OCI-M1 (cell line): Measurements from ENCODE around the gene TSPAN2.

ENCODE experiments used
- DNase-seq: peaks from one replicate; lab custom pipeline; 2025; lab: John Stamatoyannopoulos, UW

The TSPAN2 gene

GRCh38 chr1:115113766-115114165 lies 24.5 kb upstream of the TSPAN2 start:
- no peak for DNase-seq

- DNase-seq, result peak; percentile 42
Observed at GRCh38 chr1:115112496-115113375, 23.4 kb upstream of the TSPAN2 start.

- DNase-seq, result peak; percentile 13
Observed at GRCh38 chr1:115107516-115108260, 18.4 kb upstream of the TSPAN2 start.

DNA sequence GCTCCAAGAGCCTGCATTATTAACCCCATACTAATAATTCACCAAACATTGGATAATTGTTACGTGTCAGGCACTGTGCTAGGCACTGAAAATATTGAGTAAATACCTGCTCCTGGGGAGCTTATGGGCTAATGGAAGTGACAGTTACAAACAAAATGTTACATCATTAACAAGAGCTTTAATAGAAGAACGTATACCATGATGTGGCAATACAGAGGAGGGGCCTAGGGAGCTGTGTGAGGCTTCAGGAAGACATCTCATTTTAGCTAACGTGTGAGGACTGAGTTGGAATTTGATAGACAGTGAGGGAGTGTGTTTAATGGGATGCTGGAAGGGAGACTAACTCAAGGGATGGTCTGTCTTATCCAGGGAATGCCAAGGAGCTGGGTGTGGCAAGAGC lies 16.5 kb upstream of the TSPAN2 start:
- no peak for DNase-seq

DNA sequence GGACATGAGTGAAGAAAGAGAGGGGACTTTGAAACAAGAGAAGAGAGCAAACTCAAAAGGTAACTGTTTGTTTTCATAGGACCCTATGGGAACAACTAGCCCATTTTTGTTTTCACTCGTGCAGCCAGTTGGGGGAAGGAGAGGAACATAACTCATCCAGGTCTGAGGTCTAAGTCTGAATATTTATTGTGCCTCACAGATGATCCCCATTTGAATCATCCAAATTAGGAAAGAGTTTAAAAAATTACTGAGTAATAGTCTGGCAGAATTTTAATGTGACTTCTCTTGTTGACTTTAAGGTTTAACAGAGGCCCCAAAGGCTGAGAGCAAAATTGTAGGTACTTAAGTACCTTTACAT lies 10.4 kb upstream of the TSPAN2 start:
- no peak for DNase-seq

DNA sequence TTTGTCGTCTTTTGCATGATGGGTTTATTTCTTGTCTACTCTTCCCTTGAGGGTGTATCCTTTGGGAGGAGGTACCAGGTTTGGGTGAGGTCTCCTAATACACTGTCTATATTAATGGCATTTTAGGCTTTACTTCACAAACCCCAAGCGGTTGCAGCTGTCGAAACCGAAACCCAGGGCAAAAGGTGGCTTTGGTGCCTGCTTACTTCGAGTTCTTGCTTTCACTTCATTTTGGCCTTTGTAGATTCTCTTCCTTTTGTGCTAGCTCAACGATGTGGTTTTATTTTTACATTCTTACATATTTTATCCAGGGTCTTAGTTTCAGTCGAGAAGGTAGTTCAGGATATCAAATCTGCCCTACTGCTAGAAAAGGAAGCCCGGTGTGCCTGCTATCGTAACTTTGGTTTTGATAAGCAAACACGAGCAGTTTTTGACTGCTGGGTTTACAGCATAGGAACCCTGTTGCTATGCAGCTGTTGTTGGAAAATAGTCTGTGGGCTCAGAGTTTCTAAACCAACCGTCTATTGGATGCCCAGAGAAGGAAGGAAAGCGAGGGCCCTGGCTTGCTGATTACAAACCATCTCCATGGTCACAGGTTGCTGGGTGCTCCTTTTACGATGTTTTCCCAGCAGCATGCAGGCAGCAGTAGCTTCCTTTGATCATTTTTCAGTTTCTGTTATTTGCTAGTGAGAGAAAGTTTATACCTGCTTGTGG lies 9.8 kb upstream of the TSPAN2 start:
- peak; percentile 62 for DNase-seq

DNA sequence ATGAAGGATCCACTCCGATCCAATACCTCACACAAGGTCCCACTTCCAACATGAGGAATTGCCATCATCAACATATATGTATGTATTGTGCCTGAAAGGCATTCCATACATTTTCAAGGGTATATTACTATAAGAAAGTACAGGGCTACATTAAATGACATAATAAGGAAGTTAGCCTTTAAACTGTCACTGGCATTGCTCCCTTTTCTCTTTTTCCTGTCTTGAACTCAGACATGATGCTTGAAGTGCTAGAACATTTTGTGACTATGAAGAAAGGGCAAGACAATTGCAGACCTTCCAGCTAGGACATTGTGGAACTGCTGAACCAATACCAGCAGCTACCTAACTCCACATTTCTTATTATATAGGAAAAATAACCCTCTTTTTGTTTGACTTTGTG lies 2.9 kb upstream of the TSPAN2 start:
- no peak for DNase-seq

DNA sequence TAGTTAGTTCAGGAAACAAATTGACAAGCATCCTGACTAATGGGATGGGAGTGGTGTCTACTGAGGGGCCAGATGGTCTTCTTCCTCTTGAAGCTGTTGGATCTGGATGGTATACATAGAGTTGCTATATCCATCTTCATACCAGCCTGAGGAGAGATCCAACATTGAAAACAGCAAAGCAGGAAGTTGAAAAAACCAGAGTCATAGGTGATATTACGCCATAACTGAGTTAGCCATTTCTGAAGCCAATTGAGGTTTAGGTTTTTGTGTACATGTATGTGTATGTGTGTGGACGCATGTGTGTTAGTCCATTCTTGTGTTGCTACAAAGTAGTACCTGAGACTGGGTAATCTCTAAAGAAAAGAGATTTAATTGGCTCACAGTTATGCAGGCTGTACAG lies 2.3 kb upstream of the TSPAN2 start:
- no peak for DNase-seq

- no peak for DNase-seq
Observed at GRCh38 chr1:115090956-115091355, 1.7 kb upstream of the TSPAN2 start.

GRCh38 chr1:115090540-115090939 lies 1.2 kb upstream of the TSPAN2 start:
- DNase-seq, result no peak

- no peak for DNase-seq
Observed at GRCh38 chr1:115090186-115090490, 835 bp upstream of the TSPAN2 start.

GRCh38 chr1:115088871-115089419 lies 358 bp downstream of the TSPAN2 start:
- no peak for DNase-seq

GRCh38 chr1:115088115-115088778 lies 1.1 kb downstream of the TSPAN2 start:
- no peak for DNase-seq

- DNase-seq, result no peak
Observed at GRCh38 chr1:115086176-115086830, 3.0 kb downstream of the TSPAN2 start.

DNA sequence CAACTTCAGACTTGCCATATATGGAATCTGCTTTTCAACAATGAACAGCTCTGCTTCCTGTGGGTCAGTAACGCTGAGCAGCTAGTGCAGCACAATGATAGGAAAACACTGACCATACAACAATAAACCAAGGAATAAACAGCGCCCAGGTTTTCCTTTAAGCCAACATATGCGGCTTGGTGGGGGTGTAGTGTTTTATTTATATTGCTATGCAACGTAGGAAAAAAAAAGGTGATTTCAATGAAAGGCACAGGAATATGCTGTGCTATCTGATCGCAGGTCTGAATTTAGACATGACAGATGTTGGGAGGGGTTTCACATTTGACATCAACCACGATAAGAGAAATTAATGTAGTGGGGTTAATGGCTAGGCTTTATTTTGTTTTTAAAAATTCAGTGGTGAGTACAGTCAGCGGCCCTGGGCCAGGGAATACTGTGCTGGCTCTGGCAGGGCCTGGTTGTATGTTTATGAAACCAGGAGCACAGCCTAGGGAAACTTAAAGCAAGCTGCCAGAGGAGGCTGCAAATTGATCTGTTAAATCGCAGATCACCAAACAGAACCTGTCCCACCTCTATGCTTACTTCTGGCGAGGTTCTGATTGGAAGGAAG lies 4.3 kb downstream of the TSPAN2 start:
- no peak for DNase-seq

GRCh38 chr1:115082949-115083348 lies 6.4 kb downstream of the TSPAN2 start:
- no peak for DNase-seq

GRCh38 chr1:115078708-115079107 lies 10.6 kb downstream of the TSPAN2 start:
- DNase-seq, result no peak

GRCh38 chr1:115077984-115078330 lies 11.3 kb downstream of the TSPAN2 start:
- no peak for DNase-seq

GRCh38 chr1:115077286-115077983 lies 11.9 kb downstream of the TSPAN2 start:
- no peak for DNase-seq

DNA sequence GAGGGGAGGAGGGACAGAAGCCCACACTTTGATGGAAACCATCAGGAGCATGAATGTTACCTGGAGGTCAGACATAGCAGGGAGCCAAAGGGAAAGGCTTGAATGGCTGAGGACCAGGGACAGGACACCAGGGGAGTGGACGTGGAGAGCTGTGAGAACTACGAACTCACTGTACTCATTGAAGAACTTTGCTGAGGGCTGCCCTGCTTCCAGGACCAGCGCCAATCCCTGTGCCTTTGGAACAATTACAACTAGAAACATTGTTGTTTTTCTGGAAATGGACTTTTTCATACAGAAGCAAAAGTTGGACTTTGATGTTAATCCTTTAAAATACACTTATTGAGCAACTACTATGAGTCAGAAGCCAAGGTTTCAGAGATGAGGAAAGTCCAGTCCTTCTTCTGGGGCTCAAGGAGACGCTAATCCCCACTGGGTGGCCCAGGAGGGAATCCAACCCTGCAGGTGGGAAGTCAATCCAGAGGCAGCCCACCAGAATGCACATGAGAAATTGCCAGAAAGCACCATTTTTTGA lies 12.9 kb downstream of the TSPAN2 start:
- DNase-seq, result no peak
